WTC11 (cell line): ENCODE measurements around the gene ZNF292. TPM values are rescaled to one million over a fixed set of nuclear protein-coding genes. Genes with fewer than 3 reads are reported as not detected.

Experiments used
- ATAC-seq: fragments of 200-7000 bp; cut with Tn5 transposase; 2 replicates; pipeline ENCODE4 v1.10.0; 2021; ENCODE audit warnings: mild to moderate bottlenecking, moderate library complexity
- CTCF ChIA-PET: fragments of 300-600 bp; sonication (Branson Sonifier 250); formaldehyde crosslinking; loops from one replicate; lab custom pipeline; 2021; ENCODE audit warnings: antibody characterized with exemption; lab: Charles Lee
- POLR2A ChIA-PET: fragments of 350-600 bp; sonication (Branson Sonifier 250); formaldehyde crosslinking; loops from one replicate; lab custom pipeline; 2021; ENCODE audit warnings: antibody characterized with exemption; lab: Charles Lee
- DNase-seq: peaks from one replicate; pipeline ENCODE4 v3.0.0; 2021; ENCODE audit warnings: low spot score
- H3K27ac Mint-ChIP-seq: 2 replicates; pipeline ENCODE4 v1.8.0; 2021; ENCODE audit warnings: mixed read lengths
- H3K27me3 Mint-ChIP-seq: 2 replicates; pipeline ENCODE4 v1.8.0; 2021; ENCODE audit warnings: low read depth, mild to moderate bottlenecking, moderate library complexity, mixed read lengths
- H3K36me3 Mint-ChIP-seq: 2 replicates; pipeline ENCODE4 v1.8.0; 2021; ENCODE audit warnings: mixed read lengths
- H3K4me1 Mint-ChIP-seq: 2 replicates; pipeline ENCODE4 v1.8.0; 2022; ENCODE audit warnings: mixed read lengths
- H3K4me3 Mint-ChIP-seq: 2 replicates; pipeline ENCODE4 v1.8.0; 2021; ENCODE audit warnings: mild to moderate bottlenecking, moderate library complexity, mixed read lengths
- H3K9me3 Mint-ChIP-seq: 2 replicates; pipeline ENCODE4 v1.8.0; 2021; ENCODE audit warnings: mixed read lengths
- ARID4B ChIP-seq: sonication (generic); formaldehyde crosslinking; IDR thresholded peaks from 2 replicates; pipeline ENCODE4 v1.8.0; 2023; ENCODE audit warnings: missing genetic modification reagents, mild to moderate bottlenecking, borderline replicate concordance
- CREB1 ChIP-seq: sonication (generic); formaldehyde crosslinking; IDR thresholded peaks from 2 replicates; pipeline ENCODE4 v1.8.0; 2023; ENCODE audit warnings: mild to moderate bottlenecking, missing genetic modification reagents
- E2F4 ChIP-seq: sonication (generic); formaldehyde crosslinking; IDR thresholded peaks from 2 replicates; pipeline ENCODE4 v1.8.1; 2022; ENCODE audit warnings: low read depth, mild to moderate bottlenecking, moderate library complexity, missing genetic modification reagents, borderline replicate concordance
- E2F5 ChIP-seq: sonication (generic); formaldehyde crosslinking; IDR thresholded peaks from 2 replicates; pipeline ENCODE4 v1.8.1; 2022; ENCODE audit warnings: mild to moderate bottlenecking, moderate library complexity, missing genetic modification reagents
- ELF4 ChIP-seq: sonication (generic); formaldehyde crosslinking; IDR thresholded peaks from 2 replicates; pipeline ENCODE4 v1.8.1; 2022; ENCODE audit warnings: low read depth, mild to moderate bottlenecking, moderate library complexity, missing genetic modification reagents
- ETV6 ChIP-seq: sonication (generic); formaldehyde crosslinking; IDR thresholded peaks from 2 replicates; pipeline ENCODE4 v1.8.1; 2022; ENCODE audit warnings: mild to moderate bottlenecking, missing genetic modification reagents
- FOXK1 ChIP-seq: sonication (generic); formaldehyde crosslinking; IDR thresholded peaks from 2 replicates; pipeline ENCODE4 v1.8.0; 2022; ENCODE audit warnings: mild to moderate bottlenecking, moderate library complexity, missing genetic modification reagents
- FOXP1 ChIP-seq: sonication (generic); formaldehyde crosslinking; IDR thresholded peaks from 2 replicates; pipeline ENCODE4 v1.8.0; 2022; ENCODE audit warnings: missing genetic modification reagents, mild to moderate bottlenecking, moderate library complexity, borderline replicate concordance
- FOXP4 ChIP-seq: sonication (generic); formaldehyde crosslinking; IDR thresholded peaks from 2 replicates; pipeline ENCODE4 v1.8.0; 2022; ENCODE audit warnings: mild to moderate bottlenecking, missing genetic modification reagents
- GABPB1 ChIP-seq: sonication (generic); formaldehyde crosslinking; IDR thresholded peaks from 2 replicates; pipeline ENCODE4 v1.8.1; 2023; ENCODE audit warnings: mild to moderate bottlenecking, missing genetic modification reagents
- IRF1 ChIP-seq: sonication (generic); formaldehyde crosslinking; IDR thresholded peaks from 2 replicates; pipeline ENCODE4 v1.8.0; 2023; ENCODE audit warnings: missing genetic modification reagents
- IRF2 ChIP-seq: sonication (generic); formaldehyde crosslinking; IDR thresholded peaks from 2 replicates; pipeline ENCODE4 v1.8.0; 2022; ENCODE audit warnings: low read depth, missing genetic modification reagents, borderline replicate concordance
- JUN ChIP-seq: sonication (generic); formaldehyde crosslinking; IDR thresholded peaks from 2 replicates; pipeline ENCODE4 v1.8.0; 2023; ENCODE audit warnings: mild to moderate bottlenecking, missing genetic modification reagents
- MAX ChIP-seq: sonication (generic); formaldehyde crosslinking; IDR thresholded peaks from 2 replicates; pipeline ENCODE4 v1.8.0; 2022; ENCODE audit warnings: mild to moderate bottlenecking, missing genetic modification reagents
- MXD4 ChIP-seq: fragments of 250-450 bp; sonication (Bioruptor Pico); IDR thresholded peaks from 2 replicates; pipeline ENCODE4 v1.8.0; 2021; ENCODE audit warnings: mild to moderate bottlenecking, moderate library complexity, borderline replicate concordance
- NR2C2 ChIP-seq: sonication (generic); formaldehyde crosslinking; IDR thresholded peaks from 2 replicates; pipeline ENCODE4 v1.8.0; 2022; ENCODE audit warnings: mild to moderate bottlenecking, missing genetic modification reagents
- TEAD1 ChIP-seq: sonication (generic); formaldehyde crosslinking; IDR thresholded peaks from 2 replicates; pipeline ENCODE4 v1.8.0; 2022; ENCODE audit warnings: mild to moderate bottlenecking, missing genetic modification reagents
- TEAD4 ChIP-seq: sonication (generic); formaldehyde crosslinking; IDR thresholded peaks from 2 replicates; pipeline ENCODE4 v1.8.0; 2022; ENCODE audit warnings: mild to moderate bottlenecking, missing genetic modification reagents
- ZBTB21 ChIP-seq: sonication (generic); formaldehyde crosslinking; IDR thresholded peaks from 2 replicates; pipeline ENCODE4 v1.8.1; 2023; ENCODE audit warnings: mild to moderate bottlenecking, missing genetic modification reagents, borderline replicate concordance
- ZBTB43 ChIP-seq: sonication (generic); formaldehyde crosslinking; IDR thresholded peaks from 2 replicates; pipeline ENCODE4 v1.8.1; 2023; ENCODE audit warnings: mild to moderate bottlenecking, missing genetic modification reagents
- ZNF121 ChIP-seq: sonication (generic); formaldehyde crosslinking; IDR thresholded peaks from 2 replicates; pipeline ENCODE4 v1.8.0; 2023; ENCODE audit warnings: missing genetic modification reagents
- ZNF138 ChIP-seq: sonication (generic); formaldehyde crosslinking; conservative IDR thresholded peaks from 2 replicates; pipeline ENCODE4 v1.8.1; 2022; ENCODE audit warnings: mild to moderate bottlenecking, moderate library complexity, missing genetic modification reagents
- ZNF317 ChIP-seq: sonication (generic); formaldehyde crosslinking; IDR thresholded peaks from 2 replicates; pipeline ENCODE4 v1.8.1; 2023; ENCODE audit warnings: low read depth, mild to moderate bottlenecking, moderate library complexity, missing genetic modification reagents, borderline replicate concordance
- ZNF671 ChIP-seq: fragments of 250-450 bp; sonication (Bioruptor Pico); IDR thresholded peaks from 2 replicates; pipeline ENCODE4 v1.8.0; 2021; ENCODE audit warnings: mild to moderate bottlenecking
- total RNA-seq: library from RNA; stranded (reverse); gene quantifications from 3 replicates; pipeline ENCODE4 v1.2.3, GENCODE V29; 2021

Gene ZNF292
- total RNA-seq, 1 experiment from 2014 or later, result 42.1 TPM

GRCh38 chr6:87212596-87212995, 57.2 kb downstream of the ZNF292 start:
- DNase-seq, result no peak
- no peak for ATAC-seq
- no peak overlapping the region for H3K4me3 Mint-ChIP-seq
- ChIA-PET POLR2A (no interaction called here), CTCF (no interaction called here)
- TF ChIP-seq ARID4B (CRISPR knock-in tag) (no peak), ZNF317 (no peak), E2F5 (CRISPR knock-in tag) (no peak), TEAD1 (CRISPR knock-in tag) (no peak), NR2C2 (CRISPR knock-in tag) (no peak), TEAD4 (CRISPR knock-in tag) (no peak), IRF1 (no peak), GABPB1 (CRISPR knock-in tag) (no peak), MAX (no peak), ZNF138 (no peak), ZNF671 (no peak)
- no peaks in the 10 kb centered on the region for H3K9me3 Mint-ChIP-seq
- H3K27ac Mint-ChIP-seq, result peak overlapping the region; percentile 63
- 0 out of 2 replicates have a peak, but pooled peaks cover 3% of the 10 kb centered on the region for H3K36me3 Mint-ChIP-seq
- peaks cover 71% of the 10 kb centered on the region for H3K4me1 Mint-ChIP-seq
- H3K27me3 Mint-ChIP-seq, result no peaks in the 10 kb centered on the region

- peak overlapping the region; percentile 90 for H3K27ac Mint-ChIP-seq
- ATAC-seq, result no peak
- no peak for TF ChIP-seq E2F4 (CRISPR knock-in tag)
- TF ChIP-seq ZNF121 (CRISPR knock-in tag), result no peak
- TF ChIP-seq E2F5 (CRISPR knock-in tag), result no peak
- TF ChIP-seq ZNF671, result no peak
- TF ChIP-seq ELF4 (CRISPR knock-in tag), result no peak
- TF ChIP-seq FOXP4, result no peak
- TF ChIP-seq CREB1 (CRISPR knock-in tag), result no peak
- no peak for TF ChIP-seq JUN (CRISPR knock-in tag)
- TF ChIP-seq ETV6 (CRISPR knock-in tag), result no peak
- no peak for TF ChIP-seq ZBTB43 (CRISPR knock-in tag)
- TF ChIP-seq IRF2 (CRISPR knock-in tag), result no peak
- TF ChIP-seq MXD4 (CRISPR knock-in tag), result no peak
- TF ChIP-seq FOXK1 (CRISPR knock-in tag), result no peak
- no peak for TF ChIP-seq ZBTB21 (CRISPR knock-in tag)
- TF ChIP-seq FOXP1 (CRISPR knock-in tag), result no peak
Observed at GRCh38 chr6:87213364-87213763, 58.0 kb downstream of the ZNF292 start.

More at GRCh38 chr6:87213364-87213763, 58.0 kb downstream of the ZNF292 start:
- Mint-ChIP-seq H3K4me1 (peaks cover 64% of the 10 kb centered on the region), H3K27me3 (no peaks in the 10 kb centered on the region), H3K4me3 (no peak overlapping the region), H3K9me3 (no peaks in the 10 kb centered on the region), H3K36me3 (peaks cover 8% of the 10 kb centered on the region)
- DNase-seq, result no peak
- ChIA-PET CTCF (interaction anchor here (1.4 kb wide), 1 partner anchor 135 kb away, joined by 5 read pairs; no protein-coding TSS in a partner anchor), POLR2A (no interaction called here)
